LNCAP (cell line): Measurements from ENCODE around the gene RAB5A.

Source experiments
- TF ChIP-seq, protein P1 (sequence below): fragments of 450-650 bp; IDR thresholded peaks from 2 replicates; pipeline ENCODE4 v1.5.1; 2017; ENCODE audit warnings: mild to moderate bottlenecking

Gene RAB5A, protein sequence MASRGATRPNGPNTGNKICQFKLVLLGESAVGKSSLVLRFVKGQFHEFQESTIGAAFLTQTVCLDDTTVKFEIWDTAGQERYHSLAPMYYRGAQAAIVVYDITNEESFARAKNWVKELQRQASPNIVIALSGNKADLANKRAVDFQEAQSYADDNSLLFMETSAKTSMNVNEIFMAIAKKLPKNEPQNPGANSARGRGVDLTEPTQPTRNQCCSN

DNA sequence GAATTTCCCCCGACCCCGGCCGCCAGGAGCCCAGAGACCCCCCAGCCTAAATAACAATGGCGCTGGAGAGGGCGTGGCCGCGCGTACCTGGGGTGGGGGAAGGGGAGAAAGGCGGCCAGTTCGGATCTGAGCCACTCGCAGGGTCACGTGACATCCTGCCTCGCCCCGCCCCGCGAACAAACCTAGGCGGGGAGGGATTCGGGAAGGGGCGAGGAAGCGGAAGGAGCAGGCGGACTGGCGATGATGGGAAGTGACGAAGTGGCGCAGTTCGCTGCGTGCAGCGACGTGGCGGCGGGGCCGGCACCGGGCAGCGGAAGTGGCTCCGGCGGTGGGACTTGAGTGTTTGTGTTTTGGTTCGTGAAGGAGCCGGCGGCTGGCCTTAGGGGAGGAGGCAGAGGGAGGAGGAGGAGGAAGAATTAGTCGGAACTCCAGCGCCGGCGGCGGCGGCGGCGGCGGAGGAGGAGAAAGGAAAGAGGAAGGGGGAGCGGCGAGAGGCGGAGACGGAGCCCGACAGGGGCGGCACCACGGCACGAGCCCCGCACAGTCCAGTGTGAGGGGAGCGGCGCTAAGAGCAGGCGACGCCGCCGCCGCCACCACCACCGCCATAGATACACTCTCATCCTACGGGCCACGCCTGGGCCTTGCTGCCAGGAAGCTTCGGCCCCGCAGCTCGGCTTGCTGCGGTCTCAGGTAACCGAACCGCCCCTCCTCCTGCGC is at the start of gene RAB5A:
TSS of gene RAB5A (plus strand) at position 266 of the 717 bp plus-strand sequence. CDS start 3,802 bp downstream, outside the sequence.
- TF ChIP-seq, protein P1, sequence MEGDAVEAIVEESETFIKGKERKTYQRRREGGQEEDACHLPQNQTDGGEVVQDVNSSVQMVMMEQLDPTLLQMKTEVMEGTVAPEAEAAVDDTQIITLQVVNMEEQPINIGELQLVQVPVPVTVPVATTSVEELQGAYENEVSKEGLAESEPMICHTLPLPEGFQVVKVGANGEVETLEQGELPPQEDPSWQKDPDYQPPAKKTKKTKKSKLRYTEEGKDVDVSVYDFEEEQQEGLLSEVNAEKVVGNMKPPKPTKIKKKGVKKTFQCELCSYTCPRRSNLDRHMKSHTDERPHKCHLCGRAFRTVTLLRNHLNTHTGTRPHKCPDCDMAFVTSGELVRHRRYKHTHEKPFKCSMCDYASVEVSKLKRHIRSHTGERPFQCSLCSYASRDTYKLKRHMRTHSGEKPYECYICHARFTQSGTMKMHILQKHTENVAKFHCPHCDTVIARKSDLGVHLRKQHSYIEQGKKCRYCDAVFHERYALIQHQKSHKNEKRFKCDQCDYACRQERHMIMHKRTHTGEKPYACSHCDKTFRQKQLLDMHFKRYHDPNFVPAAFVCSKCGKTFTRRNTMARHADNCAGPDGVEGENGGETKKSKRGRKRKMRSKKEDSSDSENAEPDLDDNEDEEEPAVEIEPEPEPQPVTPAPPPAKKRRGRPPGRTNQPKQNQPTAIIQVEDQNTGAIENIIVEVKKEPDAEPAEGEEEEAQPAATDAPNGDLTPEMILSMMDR = no peak

DNA sequence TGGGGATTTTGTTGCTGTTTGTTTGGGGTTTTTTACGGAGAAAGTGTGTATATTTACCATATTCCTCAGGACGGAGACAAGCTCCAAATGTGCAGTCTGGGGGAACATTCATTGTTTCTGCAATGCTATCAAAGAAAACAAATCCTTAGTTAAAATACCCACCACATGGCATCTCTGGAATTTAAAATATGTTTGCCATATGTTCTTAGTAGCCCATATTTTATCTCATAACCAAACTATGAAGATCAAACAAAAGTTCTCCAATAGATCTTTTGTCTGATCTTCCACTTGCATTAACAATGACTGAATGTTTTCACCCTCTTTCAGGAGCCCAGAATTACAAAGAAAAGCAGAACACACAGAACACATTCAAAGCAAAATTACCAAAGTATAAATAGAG is 48.2 kb upstream of the RAB5A start:
- TF ChIP-seq, protein P1 = no peak

DNA sequence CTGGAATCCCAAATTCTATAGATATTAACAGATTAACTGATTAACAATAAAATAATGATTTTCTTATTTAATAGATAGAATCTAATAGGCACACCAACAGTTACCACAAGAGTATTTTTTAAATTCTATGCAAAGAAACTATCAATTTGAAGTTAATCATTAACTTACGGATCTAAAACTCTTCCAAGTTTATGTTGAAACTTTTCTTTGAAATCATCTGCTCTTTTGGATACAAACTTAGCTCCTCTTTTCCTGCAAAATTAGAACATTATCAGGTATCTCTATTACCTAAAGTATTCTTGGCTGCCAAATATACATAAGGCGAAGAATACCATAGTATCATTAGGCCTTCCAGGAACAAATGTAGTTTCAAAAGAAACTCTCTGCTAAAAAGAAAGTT is 47.6 kb upstream of the RAB5A start:
- TF ChIP-seq, protein P1 = no peak

DNA sequence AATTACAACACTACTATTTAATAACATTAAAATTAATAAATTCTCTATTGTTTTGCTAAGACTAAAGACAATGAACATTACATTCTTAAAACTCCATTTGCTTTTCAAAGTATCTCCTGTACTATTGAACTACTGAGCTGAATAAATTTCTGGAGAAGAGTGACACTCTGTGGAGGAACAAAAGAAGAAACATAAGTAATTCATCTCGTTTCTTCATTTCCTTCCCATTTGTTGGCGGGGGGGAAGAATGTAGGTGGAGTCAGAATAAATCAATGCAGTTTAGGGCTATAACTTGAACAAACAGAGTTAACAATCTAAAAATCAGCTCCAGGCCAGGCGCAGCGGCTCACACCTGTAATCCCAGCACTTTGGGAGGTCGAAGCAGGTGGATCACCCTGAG is 45.6 kb upstream of the RAB5A start:
- TF ChIP-seq, protein P1 = no peak

DNA sequence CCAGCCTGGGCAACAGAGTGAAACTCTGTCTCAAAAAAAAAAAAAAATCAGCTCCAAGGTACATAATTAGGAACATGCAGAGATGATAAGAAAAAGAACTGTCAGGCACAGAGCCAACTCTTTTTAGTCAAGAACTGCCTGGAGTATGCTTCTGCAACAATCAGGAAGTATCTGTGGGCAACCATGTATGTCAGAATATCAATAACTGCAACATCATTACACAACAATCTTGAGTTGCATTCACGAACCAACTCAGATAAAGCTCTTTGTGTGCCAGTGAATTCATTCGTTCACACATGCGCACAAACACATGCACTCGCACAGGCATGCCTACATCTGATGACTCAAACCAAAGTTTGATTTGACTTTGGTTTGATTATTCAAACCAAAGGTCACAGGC is 45.0 kb upstream of the RAB5A start:
- TF ChIP-seq, protein P1 = no peak

DNA sequence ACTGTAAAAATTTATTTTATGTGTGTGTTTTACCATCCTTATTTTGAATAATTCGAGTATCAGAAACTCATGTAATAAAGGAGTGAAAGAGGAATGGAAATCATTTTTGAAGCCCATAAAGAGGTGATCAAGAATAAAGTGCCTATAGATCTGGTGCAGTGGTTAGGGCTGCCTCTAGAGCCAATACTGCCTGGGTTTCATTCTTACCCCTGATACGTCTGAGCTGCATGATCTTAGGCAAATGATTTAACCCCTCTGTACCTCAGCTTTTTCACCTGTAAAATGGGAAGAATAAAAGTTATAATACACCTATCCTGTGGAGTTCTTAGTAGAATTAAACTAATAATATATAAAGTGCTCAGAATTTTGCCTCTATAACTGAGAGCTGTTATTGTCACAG is 43.2 kb upstream of the RAB5A start:
- TF ChIP-seq, protein P1 = no peak

DNA sequence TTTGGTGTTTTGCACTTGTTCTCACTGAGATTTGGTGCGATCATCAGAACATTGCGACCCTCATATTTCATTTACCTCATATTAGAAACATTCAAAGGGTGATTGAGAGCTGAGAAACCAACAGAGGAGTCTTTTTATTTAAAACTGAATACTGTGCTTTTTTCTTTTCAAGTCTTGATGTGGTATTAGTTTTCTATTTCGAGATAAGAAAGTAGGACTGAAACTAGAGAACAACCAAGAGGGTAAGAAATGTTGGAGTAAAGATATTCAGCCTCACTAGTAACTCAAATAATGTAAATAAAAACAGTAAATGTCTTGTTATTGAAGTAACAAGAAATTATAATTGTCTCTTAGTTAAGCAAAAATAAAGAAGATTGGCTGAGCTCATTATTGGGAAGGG is 39.4 kb upstream of the RAB5A start:
- TF ChIP-seq, protein P1 = no peak
